Endothelial cell of umbilical vein (primary cell): ENCODE measurements around the gene GALNT17. TPM values are rescaled to one million over a fixed set of nuclear protein-coding genes. Genes with fewer than 3 reads are reported as not detected.

ENCODE experiments used
- BruUV-seq: library from RNA; stranded (reverse); fragments of 400-500 nt; replicated peaks from 2 replicates; lab custom pipeline; 2021; lab: Mats Ljungman, UMichigan
- CTCF ChIA-PET: fragments of 300-600, 350-600 bp; sonication (Branson Sonifier 250); formaldehyde crosslinking; loops from one replicate; lab custom pipeline; 2021; ENCODE audit warnings: antibody characterized with exemption, inconsistent platforms; lab: Charles Lee
- POLR2A ChIA-PET: fragments of 300-600, 350-600 bp; sonication (Branson Sonifier 250); formaldehyde crosslinking; loops from one replicate; lab custom pipeline; 2021; ENCODE audit warnings: antibody characterized with exemption, inconsistent platforms; lab: Charles Lee
- DNase-seq: peaks from one replicate; pipeline ENCODE4 v3.0.0-alpha.2; 2011; ENCODE audit warnings: low read depth, low spot score
- FAIRE-seq: peaks from 2 replicates; lab custom pipeline; 2011; peaks lifted over from hg19 to GRCh38; lab: Jason Lieb, UNC
- H2AFZ ChIP-seq: 2 replicates; pipeline ENCODE4 v1.6.0; 2012; ENCODE audit warnings: low read depth, low read length, control low read depth, inconsistent platforms
- H3K27ac ChIP-seq: 2 replicates; pipeline ENCODE4 v1.5.1; 2011; ENCODE audit warnings: low read depth, mild to moderate bottlenecking, control low read depth, low read length, moderate library complexity; ENCODE audit not compliant: insufficient read depth
- H3K27me3 ChIP-seq, 2 experiments: 2 replicates each; pipeline versions ENCODE4 v1.6.0 to v1.6.1; 2011; ENCODE audit warnings: low read length in 2 of 2, mixed read lengths in 1 of 2; ENCODE audit not compliant: control insufficient read depth in 2 of 2, insufficient read depth in 2 of 2
- H3K36me3 ChIP-seq, 2 experiments: 2 replicates in 1 of 2; 3 replicates in 1 of 2; pipeline ENCODE4 v1.5.1; 2011; ENCODE audit warnings: low read length in 2 of 2, mild to moderate bottlenecking in 1 of 2, moderate library complexity in 1 of 2; ENCODE audit not compliant: control insufficient read depth in 2 of 2, insufficient read depth in 2 of 2; ENCODE audit errors: extremely low read depth in 1 of 2
- H3K4me1 ChIP-seq: 3 replicates; pipeline ENCODE4 v1.5.1; 2011; ENCODE audit warnings: mild to moderate bottlenecking, low read length; ENCODE audit not compliant: control insufficient read depth, insufficient read depth; ENCODE audit errors: extremely low read depth
- H3K4me2 ChIP-seq: 2 replicates; pipeline ENCODE4 v1.6.1; 2011; ENCODE audit warnings: low read length, control low read depth, mixed read lengths; ENCODE audit not compliant: insufficient read depth
- H3K4me3 ChIP-seq, 3 experiments: fragments of 200-600 bp in 1 of 3; sonication (generic), shearing (Covaris generic) in 1 of 3; replicated peaks in 1 of 3; 2 replicates each; pipeline ENCODE4 v1.5.1; 2011 to 2016; ENCODE audit warnings: control low read depth in 3 of 3, low read length in 3 of 3, mild to moderate bottlenecking in 2 of 3, inconsistent platforms in 1 of 3, low read depth in 1 of 3, moderate library complexity in 1 of 3; ENCODE audit not compliant: insufficient read depth in 1 of 3
- H3K79me2 ChIP-seq: 2 replicates; pipeline ENCODE4 v1.6.0; 2012; ENCODE audit warnings: low read length, inconsistent platforms; ENCODE audit not compliant: control insufficient read depth, insufficient read depth
- H3K9ac ChIP-seq: replicated peaks from 2 replicates; pipeline ENCODE3; 2011; ENCODE audit warnings: low read length, control low read depth; ENCODE audit not compliant: insufficient read depth; ENCODE audit errors: extremely low read depth
- H3K9me1 ChIP-seq: replicated peaks from 3 replicates; pipeline ENCODE4 v1.6.0; 2011; ENCODE audit warnings: mild to moderate bottlenecking, low read length; ENCODE audit not compliant: control insufficient read depth, insufficient read depth; ENCODE audit errors: extremely low read depth
- H3K9me3 ChIP-seq: replicated peaks from 2 replicates; pipeline ENCODE4 v1.5.1; 2012; ENCODE audit warnings: low read length, inconsistent platforms; ENCODE audit not compliant: control insufficient read depth, insufficient read depth
- H4K20me1 ChIP-seq: replicated peaks from 2 replicates; pipeline ENCODE3; 2011; ENCODE audit warnings: mild to moderate bottlenecking, low read length; ENCODE audit not compliant: control insufficient read depth, insufficient read depth; ENCODE audit errors: extremely low read depth
- CTCF ChIP-seq, 2 donors: IDR thresholded peaks; 1 replicate in 1 of 2; 2 replicates in 1 of 2; pipeline ENCODE4 v1.5.1; 2011; ENCODE audit warnings: low read length in 2 of 2, mild to moderate bottlenecking in 2 of 2, moderate library complexity in 2 of 2, control low read depth in 1 of 2, inconsistent platforms in 1 of 2, low read depth in 1 of 2; ENCODE audit not compliant: insufficient read depth in 1 of 2; ENCODE audit errors: extremely low read depth in 1 of 2
- EZH2 ChIP-seq: IDR thresholded peaks from 2 replicates; pipeline ENCODE4 v1.6.1; 2012; ENCODE audit warnings: borderline replicate concordance, low read depth, mild to moderate bottlenecking, moderate library complexity, low read length, inconsistent platforms; ENCODE audit not compliant: severe bottlenecking
- FOS ChIP-seq: IDR thresholded peaks from 2 replicates; pipeline ENCODE4 v1.6.1; 2011; ENCODE audit warnings: mild to moderate bottlenecking, low read length, moderate library complexity, borderline replicate concordance; ENCODE audit not compliant: insufficient read depth
- GATA2 ChIP-seq: IDR thresholded peaks from 2 replicates; pipeline ENCODE4 v1.7.0; 2011; ENCODE audit warnings: low read depth, mild to moderate bottlenecking, moderate library complexity, mixed read lengths, low read length; ENCODE audit not compliant: insufficient read length, insufficient read depth
- JUN ChIP-seq: IDR thresholded peaks from 2 replicates; pipeline ENCODE4 v1.6.1; 2011; ENCODE audit warnings: borderline replicate concordance, low read depth; ENCODE audit not compliant: insufficient read length, insufficient read depth
- MAX ChIP-seq: IDR thresholded peaks from 2 replicates; pipeline ENCODE4 v1.6.1; 2011; ENCODE audit not compliant: insufficient read depth, insufficient read length
- MYC ChIP-seq: IDR thresholded peaks from one replicate; pipeline ENCODE4 v1.6.1; 2011; ENCODE audit warnings: mild to moderate bottlenecking, low read depth, low read length
- POLR2A ChIP-seq: IDR thresholded peaks from 2 replicates; pipeline ENCODE4 v1.6.1; 2012; ENCODE audit warnings: low read depth, mild to moderate bottlenecking, control low read depth, low read length
- POLR2AphosphoS5 ChIP-seq: IDR thresholded peaks from 2 replicates; pipeline ENCODE4 v1.6.1; 2012; ENCODE audit warnings: low read depth, mild to moderate bottlenecking, control low read depth, low read length, moderate library complexity; ENCODE audit not compliant: insufficient read depth
- dilution Hi-C: fragments of 300-500 bp; cut with MboI; formaldehyde crosslinking; loops from one replicate; pipeline ENCODE4 v1.15.0; 2019; ENCODE audit warnings: low sequenced_read_pairs; ENCODE audit not compliant: extremely low pct_ligation_motif_present
- intact Hi-C: fragments of 100-400 bp; cut with micrococcal nuclease; formaldehyde crosslinking; loops from one replicate; pipeline ENCODE4 v1.10.0; 2022
- polyA plus RNA-seq, 4 experiments: library from polyadenylated mRNA; depleted of rRNA in 3 of 4; stranded (reverse) in 3 of 4; unstranded in 1 of 4; fragments of >200 nt; gene quantifications; 2 replicates each; pipeline versions ENCODE4 v1.2.1 to v1.2.3, GENCODE V29; 2011 to 2012; ENCODE audit warnings: missing spikeins in 1 of 4
- total RNA-seq: library from RNA; stranded (reverse); gene quantifications from 2 replicates; pipeline ENCODE4 v1.2.3, GENCODE V29; 2021

GALNT17 gene
- total and polyA plus RNA-seq, 2 donors (not counting 3 experiments of a cell fraction or from before 2014, with no cell fraction given), result not detected

DNA sequence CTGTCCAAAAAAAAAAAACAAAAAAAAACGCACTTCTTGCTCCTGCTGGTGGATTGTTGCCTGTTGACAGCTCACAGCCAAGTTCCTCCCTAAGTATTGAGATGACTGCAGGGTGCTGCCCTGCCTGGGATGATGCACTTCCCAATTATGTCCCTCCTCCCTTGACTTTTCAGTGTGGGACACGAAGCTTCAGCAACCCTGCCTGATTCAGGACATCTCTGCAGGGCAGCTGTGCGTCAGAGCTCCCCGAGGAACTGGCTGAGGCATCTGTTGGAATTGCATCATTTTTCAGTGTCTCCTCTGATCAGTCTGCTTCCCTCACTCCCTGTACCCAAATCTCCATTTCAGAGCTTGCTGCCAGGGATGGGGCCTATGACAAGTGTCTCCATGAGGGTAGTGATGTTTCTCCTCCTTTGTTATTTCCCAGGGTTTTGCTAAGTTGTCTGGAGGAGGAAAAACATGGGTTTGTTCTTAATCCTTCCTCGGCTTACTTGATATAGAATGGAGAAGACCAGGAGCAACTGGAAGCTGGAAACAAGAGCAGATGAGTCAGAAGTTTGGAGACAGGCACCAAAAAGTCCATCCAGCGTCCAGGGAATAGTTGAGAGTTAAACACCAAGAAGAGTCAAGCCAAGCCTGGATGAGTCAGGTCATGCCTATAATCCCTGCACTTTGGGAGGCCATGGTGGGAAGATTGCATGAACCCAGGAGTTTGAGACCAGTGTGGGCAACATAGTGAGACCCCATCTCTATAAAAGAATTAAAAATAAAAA lies 355.1 kb downstream of the GALNT17 start:
- H3K9me1 ChIP-seq, result no peaks in the 10 kb centered on the region
- H3K4me3 ChIP-seq, result no peak overlapping the region
- no peaks in the 10 kb centered on the region for H3K27me3 ChIP-seq
- H4K20me1 ChIP-seq, result no peaks in the 10 kb centered on the region
- DNase-seq, result no peak
- no peak overlapping the region for H3K4me2 ChIP-seq
- dilution Hi-C loops, result no loop called here
- intact Hi-C loops, result no loop called here
- ChIA-PET POLR2A (no interaction called here), CTCF (no interaction called here)
- no peaks in the 10 kb centered on the region for H3K79me2 ChIP-seq
- H3K9me3 ChIP-seq, result peaks cover 2% of the 10 kb centered on the region
- H3K4me1 ChIP-seq, result no peaks in the 10 kb centered on the region
- TF ChIP-seq JUN (no peak), MYC (no peak), POLR2AphosphoS5 (no peak), GATA2 (no peak), POLR2A (no peak), EZH2 (no peak), CTCF (IDR thresholded peaks at IDR 0.05; ENCODE audit: extremely low read depth in 1 of 2, insufficient read depth in 1 of 2, low read depth in 1 of 2, low read length in 2 of 2) (no peak), MAX (no peak), FOS (no peak)
- H3K9ac ChIP-seq, result no peak overlapping the region
- no peaks in the 10 kb centered on the region for H3K36me3 ChIP-seq
- H2AFZ ChIP-seq, result no peak overlapping the region
- H3K27ac ChIP-seq, result no peak overlapping the region
- no TSS peak for BruUV-seq
- FAIRE-seq, result no peak
